ENCODE data around the gene CORO2A.

CORO2A gene

GRCh38 chr9:98209530-98209929 is 17.1 kb upstream of the CORO2A start:
- Histone ChIP-seq H3K27ac (ENCODE audit: low read depth, low read length) (no peak overlapping the region), H3K9me3 (ENCODE audit: control insufficient read depth in 5 of 5, low read length in 5 of 5) (no peaks in the 10 kb centered on the region), H3K4me3 (ENCODE audit: low read depth in 1 of 5, low read length in 5 of 5) (no peak overlapping the region), H3K9ac (ENCODE audit: low read length in 5 of 5) (no peak overlapping the region), H3K27me3 (ENCODE audit: control insufficient read depth in 5 of 5, insufficient read depth in 4 of 5, low read length in 5 of 5) (no peaks in the 10 kb centered on the region), H3K4me1 (ENCODE audit: control insufficient read depth in 5 of 5, insufficient read depth in 5 of 5, low read length in 5 of 5) (no peaks in the 10 kb centered on the region), H3K36me3 (ENCODE audit: control insufficient read depth in 5 of 5, insufficient read depth in 5 of 5, low read length in 5 of 5) (peaks cover 0 to 44% (median 11%) of the 10 kb centered on the region in 5 donors)

DNA sequence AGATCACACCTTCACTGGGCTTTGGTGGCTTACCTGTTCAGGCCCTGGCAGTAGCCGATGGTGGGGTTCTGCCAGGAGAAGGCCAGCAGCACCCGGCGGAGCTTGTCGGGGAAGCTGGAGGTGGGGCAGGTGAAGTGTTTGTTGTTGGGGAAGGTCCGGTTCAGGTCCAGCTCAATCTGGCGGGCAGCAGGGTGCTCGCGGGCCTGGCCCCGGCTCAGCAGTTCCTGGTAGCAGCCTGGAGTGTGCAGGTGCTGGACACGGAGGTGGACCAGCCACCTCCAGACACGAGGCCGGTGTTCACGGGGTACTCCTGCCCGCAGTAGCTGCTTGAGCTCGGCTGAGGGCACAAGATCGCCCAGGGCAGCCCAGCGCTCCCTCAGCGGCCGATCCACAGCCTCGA is 16.2 kb upstream of the CORO2A start:
- Histone ChIP-seq H3K27ac (ENCODE audit: low read depth, low read length) (no peak overlapping the region), H3K27me3 (ENCODE audit: control insufficient read depth in 5 of 5, insufficient read depth in 4 of 5, low read length in 5 of 5) (no peaks in the 10 kb centered on the region), H3K9me3 (ENCODE audit: control insufficient read depth in 5 of 5, low read length in 5 of 5) (no peaks in the 10 kb centered on the region), H3K9ac (ENCODE audit: low read length in 5 of 5) (no peak overlapping the region), H3K4me3 (ENCODE audit: low read depth in 1 of 5, low read length in 5 of 5) (no peak overlapping the region), H3K4me1 (ENCODE audit: control insufficient read depth in 5 of 5, insufficient read depth in 5 of 5, low read length in 5 of 5) (no peaks in the 10 kb centered on the region), H3K36me3 (ENCODE audit: control insufficient read depth in 5 of 5, insufficient read depth in 5 of 5, low read length in 5 of 5) (peaks cover 0 to 39% (median 10%) of the 10 kb centered on the region in 5 donors)

DNA sequence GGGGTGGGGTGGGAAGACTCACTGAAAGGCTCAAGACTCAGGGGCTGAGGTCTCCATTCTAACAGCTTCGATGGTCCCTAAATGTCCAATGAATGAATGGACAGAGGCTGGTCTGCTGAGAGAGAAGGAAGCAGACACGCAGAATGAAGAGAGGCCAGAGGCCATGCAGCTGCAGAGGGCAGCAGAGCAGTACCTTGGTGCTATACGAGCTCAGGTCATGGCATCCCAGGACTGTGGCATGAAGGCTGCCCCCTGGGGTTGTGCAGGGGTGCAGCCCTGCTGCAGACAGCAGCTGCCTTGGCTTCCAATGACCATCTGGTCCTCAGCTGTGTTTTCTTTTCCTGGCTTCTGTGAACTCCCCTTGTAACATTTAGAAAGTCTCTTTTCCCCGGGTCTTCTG is 15.2 kb upstream of the CORO2A start:
- Histone ChIP-seq H3K9me3 (ENCODE audit: control insufficient read depth in 5 of 5, low read length in 5 of 5) (no peaks in the 10 kb centered on the region), H3K4me3 (ENCODE audit: low read depth in 1 of 5, low read length in 5 of 5) (no peak overlapping the region), H3K27ac (ENCODE audit: low read depth, low read length) (no peak overlapping the region), H3K36me3 (ENCODE audit: control insufficient read depth in 5 of 5, insufficient read depth in 5 of 5, low read length in 5 of 5) (peaks cover 0 to 41% (median 9%) of the 10 kb centered on the region in 5 donors), H3K27me3 (ENCODE audit: control insufficient read depth in 5 of 5, insufficient read depth in 4 of 5, low read length in 5 of 5) (no peaks in the 10 kb centered on the region), H3K4me1 (ENCODE audit: control insufficient read depth in 5 of 5, insufficient read depth in 5 of 5, low read length in 5 of 5) (no peaks in the 10 kb centered on the region), H3K9ac (ENCODE audit: low read length in 5 of 5) (no peak overlapping the region)

DNA sequence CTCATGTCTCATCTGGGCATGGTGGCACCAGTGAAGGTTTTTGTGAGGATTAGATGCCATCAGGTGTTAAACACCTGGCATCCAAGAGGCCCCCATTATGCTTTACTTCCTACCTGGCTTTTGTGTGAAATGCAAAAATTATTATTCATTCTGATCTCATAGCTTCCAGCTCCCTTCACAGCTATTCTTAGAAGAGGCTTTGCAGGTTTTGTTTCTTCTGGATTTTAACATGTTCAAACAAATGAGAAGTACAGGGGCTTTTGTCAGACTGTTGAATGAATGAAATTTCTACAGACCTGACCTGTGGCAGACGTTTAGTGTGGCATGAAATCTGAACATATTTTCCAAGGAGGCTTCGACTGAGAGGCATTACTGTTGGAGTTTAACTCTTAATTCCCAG is 14.3 kb upstream of the CORO2A start:
- H3K27ac ChIP-seq (ENCODE audit: low read depth, low read length), result no peak overlapping the region
- no peak overlapping the region for H3K9ac ChIP-seq (ENCODE audit: low read length in 5 of 5)
- peaks cover 0 to 40% (median 9%) of the 10 kb centered on the region in 5 donors for H3K36me3 ChIP-seq (ENCODE audit: control insufficient read depth in 5 of 5, insufficient read depth in 5 of 5, low read length in 5 of 5)
- H3K27me3 ChIP-seq (ENCODE audit: control insufficient read depth in 5 of 5, insufficient read depth in 4 of 5, low read length in 5 of 5), result no peaks in the 10 kb centered on the region
- H3K4me1 ChIP-seq (ENCODE audit: control insufficient read depth in 5 of 5, insufficient read depth in 5 of 5, low read length in 5 of 5), result no peaks in the 10 kb centered on the region
- no peaks in the 10 kb centered on the region for H3K9me3 ChIP-seq (ENCODE audit: control insufficient read depth in 5 of 5, low read length in 5 of 5)
- no peak overlapping the region for H3K4me3 ChIP-seq (ENCODE audit: low read depth in 1 of 5, low read length in 5 of 5)

GRCh38 chr9:98204692-98205091 is 12.3 kb upstream of the CORO2A start:
- Histone ChIP-seq H3K36me3 (ENCODE audit: control insufficient read depth in 5 of 5, insufficient read depth in 5 of 5, low read length in 5 of 5) (peaks cover 0 to 28% (median 9%) of the 10 kb centered on the region in 5 donors), H3K4me1 (ENCODE audit: control insufficient read depth in 5 of 5, insufficient read depth in 5 of 5, low read length in 5 of 5) (no peaks in the 10 kb centered on the region), H3K27ac (ENCODE audit: low read depth, low read length) (no peak overlapping the region), H3K4me3 (ENCODE audit: low read depth in 1 of 5, low read length in 5 of 5) (no peak overlapping the region), H3K9me3 (ENCODE audit: control insufficient read depth in 5 of 5, low read length in 5 of 5) (no peaks in the 10 kb centered on the region), H3K27me3 (ENCODE audit: control insufficient read depth in 5 of 5, insufficient read depth in 4 of 5, low read length in 5 of 5) (peaks cover 0 to 2% (median 0%) of the 10 kb centered on the region in 5 donors), H3K9ac (ENCODE audit: low read length in 5 of 5) (no peak overlapping the region)

DNA sequence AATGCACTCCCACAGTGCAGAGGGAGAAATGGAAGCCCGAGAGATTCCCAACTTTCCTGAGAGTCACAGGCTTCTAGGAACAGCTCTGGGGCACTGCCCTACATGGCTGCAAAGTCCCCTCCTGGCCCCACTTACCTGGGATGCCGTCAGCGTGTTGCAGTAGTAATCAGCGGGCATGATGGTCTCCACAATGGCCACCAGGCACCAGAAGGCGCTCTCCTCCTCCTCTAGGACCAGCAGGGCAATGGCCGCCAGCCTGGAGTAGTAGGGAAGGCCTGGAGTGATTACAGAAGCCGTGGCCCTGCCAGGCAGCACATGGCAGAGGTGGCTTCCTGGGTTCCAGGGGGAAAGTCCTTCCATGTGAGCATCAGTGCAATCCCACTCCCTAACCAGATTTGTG is 10.7 kb upstream of the CORO2A start:
- Histone ChIP-seq H3K4me3 (ENCODE audit: low read depth in 1 of 5, low read length in 5 of 5) (no peak overlapping the region), H3K9ac (ENCODE audit: low read length in 5 of 5) (no peak overlapping the region), H3K36me3 (ENCODE audit: control insufficient read depth in 5 of 5, insufficient read depth in 5 of 5, low read length in 5 of 5) (peaks cover 0 to 21% (median 8%) of the 10 kb centered on the region in 5 donors), H3K4me1 (ENCODE audit: control insufficient read depth in 5 of 5, insufficient read depth in 5 of 5, low read length in 5 of 5) (no peaks in the 10 kb centered on the region), H3K27ac (ENCODE audit: low read depth, low read length) (no peak overlapping the region), H3K9me3 (ENCODE audit: control insufficient read depth in 5 of 5, low read length in 5 of 5) (no peaks in the 10 kb centered on the region), H3K27me3 (ENCODE audit: control insufficient read depth in 5 of 5, insufficient read depth in 4 of 5, low read length in 5 of 5) (peaks cover 0 to 2% (median 0%) of the 10 kb centered on the region in 5 donors)

GRCh38 chr9:98202252-98202651 is 9.8 kb upstream of the CORO2A start:
- Histone ChIP-seq H3K27ac (ENCODE audit: low read depth, low read length) (no peak overlapping the region), H3K9me3 (ENCODE audit: control insufficient read depth in 5 of 5, low read length in 5 of 5) (no peaks in the 10 kb centered on the region), H3K4me3 (ENCODE audit: low read depth in 1 of 5, low read length in 5 of 5) (no peak overlapping the region), H3K4me1 (ENCODE audit: control insufficient read depth in 5 of 5, insufficient read depth in 5 of 5, low read length in 5 of 5) (no peaks in the 10 kb centered on the region), H3K36me3 (ENCODE audit: control insufficient read depth in 5 of 5, insufficient read depth in 5 of 5, low read length in 5 of 5) (peaks cover 0 to 18% (median 4%) of the 10 kb centered on the region in 5 donors), H3K9ac (ENCODE audit: low read length in 5 of 5) (no peak overlapping the region), H3K27me3 (ENCODE audit: control insufficient read depth in 5 of 5, insufficient read depth in 4 of 5, low read length in 5 of 5) (peaks cover 0 to 2% (median 0%) of the 10 kb centered on the region in 5 donors)

- H3K27ac ChIP-seq (ENCODE audit: low read depth, low read length), result no peak overlapping the region
- peaks cover 0 to 2% (median 0%) of the 10 kb centered on the region in 5 donors for H3K27me3 ChIP-seq (ENCODE audit: control insufficient read depth in 5 of 5, insufficient read depth in 4 of 5, low read length in 5 of 5)
- H3K36me3 ChIP-seq (ENCODE audit: control insufficient read depth in 5 of 5, insufficient read depth in 5 of 5, low read length in 5 of 5), result peaks cover 0 to 18% (median 4%) of the 10 kb centered on the region in 5 donors
- H3K9me3 ChIP-seq (ENCODE audit: control insufficient read depth in 5 of 5, low read length in 5 of 5), result no peaks in the 10 kb centered on the region
- no peak overlapping the region for H3K4me3 ChIP-seq (ENCODE audit: low read depth in 1 of 5, low read length in 5 of 5)
- H3K9ac ChIP-seq (ENCODE audit: low read length in 5 of 5), result no peak overlapping the region
- H3K4me1 ChIP-seq (ENCODE audit: control insufficient read depth in 5 of 5, insufficient read depth in 5 of 5, low read length in 5 of 5), result no peaks in the 10 kb centered on the region
Measured at GRCh38 chr9:98201749-98202148, 9.3 kb upstream of the CORO2A start.

DNA sequence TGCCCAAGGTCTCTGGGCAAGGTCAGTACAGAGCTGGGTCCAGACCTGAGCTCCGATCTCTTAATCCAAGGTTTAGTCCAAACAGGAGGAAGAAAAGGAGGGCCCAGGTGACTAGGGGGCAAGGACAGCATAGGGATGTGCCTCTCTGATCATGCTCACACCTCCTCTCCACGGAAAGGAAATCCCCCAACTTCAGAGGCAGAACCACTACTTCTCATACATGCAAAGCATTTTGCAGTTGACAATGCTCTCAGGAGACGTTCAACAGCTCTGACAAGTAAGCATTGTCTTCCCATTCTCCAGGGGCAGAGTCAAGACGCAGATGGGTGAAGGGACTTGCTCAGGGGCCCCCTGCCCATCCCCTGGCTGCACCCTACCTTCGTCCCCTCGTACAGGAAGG is 8.7 kb upstream of the CORO2A start:
- H3K9ac ChIP-seq (ENCODE audit: low read length in 5 of 5), result no peak overlapping the region
- H3K27ac ChIP-seq (ENCODE audit: low read depth, low read length), result no peak overlapping the region
- peaks cover 0 to 18% (median 4%) of the 10 kb centered on the region in 5 donors for H3K36me3 ChIP-seq (ENCODE audit: control insufficient read depth in 5 of 5, insufficient read depth in 5 of 5, low read length in 5 of 5)
- H3K4me1 ChIP-seq (ENCODE audit: control insufficient read depth in 5 of 5, insufficient read depth in 5 of 5, low read length in 5 of 5), result no peaks in the 10 kb centered on the region
- H3K27me3 ChIP-seq (ENCODE audit: control insufficient read depth in 5 of 5, insufficient read depth in 4 of 5, low read length in 5 of 5), result peaks cover 0 to 2% (median 0%) of the 10 kb centered on the region in 5 donors
- H3K4me3 ChIP-seq (ENCODE audit: low read depth in 1 of 5, low read length in 5 of 5), result no peak overlapping the region
- no peaks in the 10 kb centered on the region for H3K9me3 ChIP-seq (ENCODE audit: control insufficient read depth in 5 of 5, low read length in 5 of 5)

GRCh38 chr9:98199388-98200033 is 7.1 kb upstream of the CORO2A start:
- no peak overlapping the region for H3K4me3 ChIP-seq (ENCODE audit: low read depth in 1 of 5, low read length in 5 of 5)
- H3K9me3 ChIP-seq (ENCODE audit: control insufficient read depth in 5 of 5, low read length in 5 of 5), result no peaks in the 10 kb centered on the region
- no peak overlapping the region for H3K27ac ChIP-seq (ENCODE audit: low read depth, low read length)
- H3K36me3 ChIP-seq (ENCODE audit: control insufficient read depth in 5 of 5, insufficient read depth in 5 of 5, low read length in 5 of 5), result peaks cover 0 to 18% (median 4%) of the 10 kb centered on the region in 5 donors
- no peaks in the 10 kb centered on the region for H3K4me1 ChIP-seq (ENCODE audit: control insufficient read depth in 5 of 5, insufficient read depth in 5 of 5, low read length in 5 of 5)
- peaks cover 0 to 5% (median 0%) of the 10 kb centered on the region in 5 donors for H3K27me3 ChIP-seq (ENCODE audit: control insufficient read depth in 5 of 5, insufficient read depth in 4 of 5, low read length in 5 of 5)
- H3K9ac ChIP-seq (ENCODE audit: low read length in 5 of 5), result no peak overlapping the region
